ENCODE data around the gene HS3ST4. TPM values are rescaled to one million over a fixed set of nuclear protein-coding genes. Genes with fewer than 3 reads are reported as not detected.

Gene HS3ST4
- polyA plus RNA-seq, 1 donor (not counting 4 experiments of a cell fraction or from before 2014, with no cell fraction given) = not detected

GRCh38 chr16:25690552-25691143, 1.1 kb upstream of the HS3ST4 start:
- Histone ChIP-seq H3K79me2 (ENCODE audit: control insufficient read depth, insufficient read depth, low read length) (no peaks in the 10 kb centered on the region), H3K4me2 (ENCODE audit: control insufficient read depth, extremely low read depth, insufficient read depth, low read depth, low read length) (no peak overlapping the region), H3K27ac (ENCODE audit: control insufficient read depth, insufficient read depth, low read length) (no peak overlapping the region), H3K4me1 (ENCODE audit: control insufficient read depth, extremely low read depth, insufficient read depth, low read length) (no peaks in the 10 kb centered on the region), H3K9me1 (ENCODE audit: control insufficient read depth, extremely low read depth, insufficient read depth, low read length) (no peaks in the 10 kb centered on the region), H2AFZ (ENCODE audit: control insufficient read depth, low read length) (no peak overlapping the region), H3K9ac (ENCODE audit: control insufficient read depth, extremely low read depth, insufficient read depth, low read length) (no peak overlapping the region), H3K4me3 (ENCODE audit: control insufficient read depth in 2 of 3, extremely low read depth in 1 of 3, insufficient read depth in 2 of 3, low read depth in 1 of 3, low read length in 3 of 3) (no peak overlapping the region), H4K20me1 (ENCODE audit: control insufficient read depth, extremely low read depth, insufficient read depth, low read length) (no peaks in the 10 kb centered on the region), H3K9me3 (ENCODE audit: control insufficient read depth, low read depth, low read length) (no peaks in the 10 kb centered on the region), H3K27me3 (ENCODE audit: control insufficient read depth, extremely low read depth, insufficient read depth, low read length) (peaks cover 39% of the 10 kb centered on the region), H3K36me3 (ENCODE audit: control insufficient read depth in 2 of 2, extremely low read depth in 1 of 2, insufficient read depth in 2 of 2, low read length in 2 of 2) (no peaks in the 10 kb centered on the region)
- dilution Hi-C loops (cut with MboI; ENCODE audit: extremely low pct_ligation_motif_present, low sequenced_read_pairs) = no loop called here
- DNase-seq (ENCODE audit: low read depth, low spot score) (no peak), FAIRE-seq (no peak)
- no peak for TF ChIP-seq CTCF (optimal IDR thresholded peaks at IDR 0.05 in 1 of 3, IDR thresholded peaks at IDR 0.05 in 1 of 3, conservative IDR thresholded peaks at IDR 0.05 in 1 of 3; ENCODE audit: extremely low read depth in 1 of 3, insufficient read depth in 2 of 3, low read length in 3 of 3)
- TF ChIP-seq EZH2 (IDR thresholded peaks at IDR 0.05; ENCODE audit: low read length) = no peak

GRCh38 chr16:25692351-25692741, 587 bp downstream of the HS3ST4 start:
- H3K36me3 ChIP-seq (ENCODE audit: control insufficient read depth in 2 of 2, extremely low read depth in 1 of 2, insufficient read depth in 2 of 2, low read length in 2 of 2) = no peaks in the 10 kb centered on the region
- no peak overlapping the region for H2AFZ ChIP-seq (ENCODE audit: control insufficient read depth, low read length)
- no peak overlapping the region for H3K27ac ChIP-seq (ENCODE audit: control insufficient read depth, insufficient read depth, low read length)
- DNase-seq (ENCODE audit: low read depth, low spot score) (no peak), FAIRE-seq (no peak)
- H3K4me3 ChIP-seq (ENCODE audit: control insufficient read depth in 2 of 3, extremely low read depth in 1 of 3, insufficient read depth in 2 of 3, low read depth in 1 of 3, low read length in 3 of 3) = no peak overlapping the region
- no peak for TF ChIP-seq CTCF (optimal IDR thresholded peaks at IDR 0.05 in 1 of 3, IDR thresholded peaks at IDR 0.05 in 1 of 3, conservative IDR thresholded peaks at IDR 0.05 in 1 of 3; ENCODE audit: extremely low read depth in 1 of 3, insufficient read depth in 2 of 3, low read length in 3 of 3)
- TF ChIP-seq EZH2 (IDR thresholded peaks at IDR 0.05; ENCODE audit: low read length) = no peak
- H3K9me3 ChIP-seq (ENCODE audit: control insufficient read depth, low read depth, low read length) = no peaks in the 10 kb centered on the region
- peaks cover 39% of the 10 kb centered on the region for H3K27me3 ChIP-seq (ENCODE audit: control insufficient read depth, extremely low read depth, insufficient read depth, low read length)
- H3K9me1 ChIP-seq (ENCODE audit: control insufficient read depth, extremely low read depth, insufficient read depth, low read length) = no peaks in the 10 kb centered on the region
- H3K4me2 ChIP-seq (ENCODE audit: control insufficient read depth, extremely low read depth, insufficient read depth, low read depth, low read length) = no peak overlapping the region
- H3K79me2 ChIP-seq (ENCODE audit: control insufficient read depth, insufficient read depth, low read length) = no peaks in the 10 kb centered on the region
- no peak overlapping the region for H3K9ac ChIP-seq (ENCODE audit: control insufficient read depth, extremely low read depth, insufficient read depth, low read length)
- H3K4me1 ChIP-seq (ENCODE audit: control insufficient read depth, extremely low read depth, insufficient read depth, low read length) = no peaks in the 10 kb centered on the region
- H4K20me1 ChIP-seq (ENCODE audit: control insufficient read depth, extremely low read depth, insufficient read depth, low read length) = no peaks in the 10 kb centered on the region
- dilution Hi-C loops (cut with MboI; ENCODE audit: extremely low pct_ligation_motif_present, low sequenced_read_pairs) = no loop called here
